SK-N-SH (cell line): ENCODE results near the gene ERI3.

Experiments used
- GABPA ChIP-seq: IDR thresholded peaks from 2 replicates; pipeline ENCODE4 v1.4.0; 2012; ENCODE audit warnings: low read depth, mild to moderate bottlenecking
- RXRA ChIP-seq: IDR thresholded peaks from 2 replicates; pipeline ENCODE4 v1.4.0; 2012; ENCODE audit warnings: low read depth, mild to moderate bottlenecking, borderline replicate concordance

DNA sequence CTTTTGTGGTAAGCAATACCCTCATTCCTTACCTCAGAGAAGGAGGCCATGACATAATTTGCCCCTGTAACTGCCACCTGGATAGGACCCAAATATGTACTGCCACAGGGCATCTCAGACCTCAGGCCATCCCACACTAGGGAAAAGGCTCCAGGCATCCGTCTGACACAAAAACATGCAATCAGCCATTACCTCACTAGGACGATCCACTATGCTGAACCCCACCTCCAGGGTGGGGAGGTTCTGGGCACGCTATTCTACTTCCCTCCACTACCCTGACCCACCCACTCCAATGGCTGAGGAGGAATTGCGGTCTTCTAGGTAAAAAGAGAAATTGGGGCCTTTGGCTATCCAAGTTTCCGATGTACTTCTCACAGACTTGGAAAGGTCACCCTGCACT, 53.6 kb downstream of the ERI3 start:
- TF ChIP-seq RXRA: no peak
- no peak for TF ChIP-seq GABPA
